ENCODE results near the gene MED29.

The MED29 gene

Small RNA genes lying within 50 kb of the gene (small RNA-seq; reads per million reads assigned to genes)
- gene AC011445.2 (0 to 0.24 reads per million in 2 experiments), gene MIR4530 (0 reads per million in 2 experiments), gene RN7SL566P (0 to 0.35 reads per million in 2 experiments)

All from SK-N-DZ (cell line).